ENCODE measurements around the gene RABGEF1.
"Not testable (repeated sequence)": the region's sequence is repeated elsewhere in the genome, so short reads cannot be mapped to it uniquely, and the experiment has no call there.

Gene RABGEF1

GRCh38 chr7:66735850-66736249 is 4.7 kb upstream of the RABGEF1 start:
- DNase-seq = no peak

- DNase-seq = no peak
These were observed 3.6 kb upstream of the RABGEF1 start for GRCh38 chr7:66736892-66737291.

- DNase-seq = no peak
These were observed 2.9 kb upstream of the RABGEF1 start for GRCh38 chr7:66737667-66738066.

- DNase-seq = no peak
These were observed 1.1 kb upstream of the RABGEF1 start for GRCh38 chr7:66739477-66739876.

- no peak for DNase-seq
These were observed 606 bp upstream of the RABGEF1 start for GRCh38 chr7:66739953-66740301.

GRCh38 chr7:66740980-66741709 is 612 bp downstream of the RABGEF1 start:
- DNase-seq = peak; percentile 7

GRCh38 chr7:66741710-66742049 is 1.1 kb downstream of the RABGEF1 start:
- no peak for DNase-seq

GRCh38 chr7:66742298-66742697 is 1.8 kb downstream of the RABGEF1 start:
- DNase-seq = not testable (repeated sequence)

GRCh38 chr7:66743920-66744319 is 3.4 kb downstream of the RABGEF1 start:
- no peak for DNase-seq

- DNase-seq = no peak
These were observed 6.9 kb downstream of the RABGEF1 start for GRCh38 chr7:66747385-66747784.

- no peak for DNase-seq
These were observed 7.5 kb downstream of the RABGEF1 start for GRCh38 chr7:66747881-66748511.

GRCh38 chr7:66748791-66749190 is 8.3 kb downstream of the RABGEF1 start:
- DNase-seq = no peak

GRCh38 chr7:66751945-66752344 is 11.4 kb downstream of the RABGEF1 start:
- no peak for DNase-seq

GRCh38 chr7:66754541-66754940 is 14.0 kb downstream of the RABGEF1 start:
- no peak for DNase-seq

GRCh38 chr7:66755059-66755458 is 14.5 kb downstream of the RABGEF1 start:
- DNase-seq = not testable (repeated sequence)

- DNase-seq = not testable (repeated sequence)
These were observed 15.7 kb downstream of the RABGEF1 start for GRCh38 chr7:66756227-66756626.

- no peak for DNase-seq
These were observed 16.4 kb downstream of the RABGEF1 start for GRCh38 chr7:66756889-66757288.

GRCh38 chr7:66757939-66758338 is 17.4 kb downstream of the RABGEF1 start:
- no peak for DNase-seq

GRCh38 chr7:66758950-66759628 is 18.6 kb downstream of the RABGEF1 start:
- peak; percentile 8 for DNase-seq

- not testable (repeated sequence) for DNase-seq
These were observed 22.6 kb downstream of the RABGEF1 start for GRCh38 chr7:66763183-66763582.

- DNase-seq = not testable (repeated sequence)
These were observed 23.3 kb downstream of the RABGEF1 start for GRCh38 chr7:66763633-66764355.

GRCh38 chr7:66764905-66765304 is 24.4 kb downstream of the RABGEF1 start:
- DNase-seq = not testable (repeated sequence)

GRCh38 chr7:66765322-66766025 is 24.9 kb downstream of the RABGEF1 start:
- not testable (repeated sequence) for DNase-seq
